Measurements from ENCODE around the gene TIMM10B. TPM values are rescaled to one million over a fixed set of nuclear protein-coding genes. Genes with fewer than 3 reads are reported as not detected.

The TIMM10B gene
- total RNA-seq, 1 experiment from 2014 or later = 26.4 TPM

GRCh38 chr11:6459099-6459450, 22.2 kb upstream of the TIMM10B start:
- intact Hi-C loops (cut with micrococcal nuclease) = no loop called here
- DNase-seq (no peak), ATAC-seq (no peak)
- TF ChIP-seq CTCF (conservative IDR thresholded peaks at IDR 0.05; ENCODE audit: low read depth, low read length) (no peak), EZH2phosphoT487 (IDR thresholded peaks at IDR 0.05; ENCODE audit: borderline replicate concordance, low read length) (no peak), EZH2 (IDR thresholded peaks at IDR 0.05; ENCODE audit: low read length, unreplicated experiment) (no peak)
- no TSS peak for BruUV-seq (replicated peaks)
- ChIA-PET CTCF (no interaction called here), POLR2A (ENCODE audit: unreplicated experiment) (interaction anchor here (0.6 kb wide), 1 partner anchor 603 kb away, joined by 3 read pairs; no protein-coding TSS in a partner anchor)
- no peaks in the 10 kb centered on the region for H3K79me2 ChIP-seq (ENCODE audit: low read length)
- no peak overlapping the region for H2AFZ ChIP-seq (ENCODE audit: low read length)
- no peaks in the 10 kb centered on the region for H3F3A ChIP-seq (ENCODE audit: low read length, unreplicated experiment)
- no peak overlapping the region for H3K9ac ChIP-seq (ENCODE audit: low read length)
- no peak overlapping the region for H3K4me3 ChIP-seq (ENCODE audit: low read length)
- H3K4me1 ChIP-seq (ENCODE audit: insufficient read depth, low read length) = no peaks in the 10 kb centered on the region
- no peaks in the 10 kb centered on the region for H3K36me3 ChIP-seq (ENCODE audit: low read depth, low read length)
- H3K9me3 ChIP-seq (ENCODE audit: low read length) = no peaks in the 10 kb centered on the region
- H3K4me2 ChIP-seq (ENCODE audit: low read length) = no peak overlapping the region
- no peak overlapping the region for H3K27ac ChIP-seq (ENCODE audit: low read length)
- no peaks in the 10 kb centered on the region for H3K27me3 ChIP-seq (ENCODE audit: low read length)
- H4K20me1 ChIP-seq (ENCODE audit: low read length) = no peaks in the 10 kb centered on the region
- no peaks in the 10 kb centered on the region for H3K9me2 ChIP-seq (replicated peaks; ENCODE audit: low read length)

- BruUV-seq (replicated peaks) = no TSS peak
- no peaks in the 10 kb centered on the region for H3K9me3 ChIP-seq (ENCODE audit: low read length)
- H4K20me1 ChIP-seq (ENCODE audit: low read length) = no peaks in the 10 kb centered on the region
- H3K4me2 ChIP-seq (ENCODE audit: low read length) = no peak overlapping the region
- no peaks in the 10 kb centered on the region for H3K36me3 ChIP-seq (ENCODE audit: low read depth, low read length)
- ATAC-seq = no peak
- DNase-seq = peak; percentile 31
- H3F3A ChIP-seq (ENCODE audit: low read length, unreplicated experiment) = no peaks in the 10 kb centered on the region
- no peak overlapping the region for H2AFZ ChIP-seq (ENCODE audit: low read length)
- ChIA-PET POLR2A (ENCODE audit: unreplicated experiment) (no interaction called here), CTCF (no interaction called here)
- no peak overlapping the region for H3K9ac ChIP-seq (ENCODE audit: low read length)
- H3K27ac ChIP-seq (ENCODE audit: low read length) = no peak overlapping the region
- H3K27me3 ChIP-seq (ENCODE audit: low read length) = no peaks in the 10 kb centered on the region
- peaks cover 8% of the 10 kb centered on the region; the same call in 1 of the 2 replicates for H3K4me1 ChIP-seq (ENCODE audit: insufficient read depth, low read length)
- H3K79me2 ChIP-seq (ENCODE audit: low read length) = no peaks in the 10 kb centered on the region
- no peaks in the 10 kb centered on the region for H3K9me2 ChIP-seq (replicated peaks; ENCODE audit: low read length)
- TF ChIP-seq CTCF (conservative IDR thresholded peaks at IDR 0.05; ENCODE audit: low read depth, low read length) (no peak), EZH2 (IDR thresholded peaks at IDR 0.05; ENCODE audit: low read length, unreplicated experiment) (no peak), EZH2phosphoT487 (IDR thresholded peaks at IDR 0.05; ENCODE audit: borderline replicate concordance, low read length) (no peak)
- H3K4me3 ChIP-seq (ENCODE audit: low read length) = no peak overlapping the region
- intact Hi-C loops (cut with micrococcal nuclease) = no loop called here
Measured at GRCh38 chr11:6468712-6469495, 12.4 kb upstream of the TIMM10B start.

GRCh38 chr11:6469599-6469998, 11.7 kb upstream of the TIMM10B start:
- no peak overlapping the region for H3K4me2 ChIP-seq (ENCODE audit: low read length)
- H3K9me2 ChIP-seq (replicated peaks; ENCODE audit: low read length) = no peaks in the 10 kb centered on the region
- intact Hi-C loops (cut with micrococcal nuclease) = no loop called here
- no peaks in the 10 kb centered on the region for H3K9me3 ChIP-seq (ENCODE audit: low read length)
- no TSS peak for BruUV-seq (replicated peaks)
- ATAC-seq (no peak), DNase-seq (no peak)
- no peaks in the 10 kb centered on the region for H3K27me3 ChIP-seq (ENCODE audit: low read length)
- TF ChIP-seq CTCF (conservative IDR thresholded peaks at IDR 0.05; ENCODE audit: low read depth, low read length) (no peak), EZH2 (IDR thresholded peaks at IDR 0.05; ENCODE audit: low read length, unreplicated experiment) (no peak), EZH2phosphoT487 (IDR thresholded peaks at IDR 0.05; ENCODE audit: borderline replicate concordance, low read length) (no peak)
- no peaks in the 10 kb centered on the region for H3K36me3 ChIP-seq (ENCODE audit: low read depth, low read length)
- peaks cover 12% of the 10 kb centered on the region for H3K4me1 ChIP-seq (ENCODE audit: insufficient read depth, low read length)
- ChIA-PET POLR2A (ENCODE audit: unreplicated experiment) (no interaction called here), CTCF (no interaction called here)
- H2AFZ ChIP-seq (ENCODE audit: low read length) = no peak overlapping the region
- no peak overlapping the region for H3K27ac ChIP-seq (ENCODE audit: low read length)
- H3F3A ChIP-seq (ENCODE audit: low read length, unreplicated experiment) = no peaks in the 10 kb centered on the region
- no peaks in the 10 kb centered on the region for H3K79me2 ChIP-seq (ENCODE audit: low read length)
- H3K4me3 ChIP-seq (ENCODE audit: low read length) = no peak overlapping the region
- no peaks in the 10 kb centered on the region for H4K20me1 ChIP-seq (ENCODE audit: low read length)
- no peak overlapping the region for H3K9ac ChIP-seq (ENCODE audit: low read length)

All from PC-3 (cell line).